Motor neuron (in vitro differentiated cells): Measurements from ENCODE around the gene DCST2. TPM values are rescaled to one million over a fixed set of nuclear protein-coding genes. Genes with fewer than 3 reads are reported as not detected.
A peak's percentile ranks its signal among the peaks of the same experiment; 100 is the strongest.

Source experiments
- ATAC-seq, 8 experiments: fragments of 200-7000 bp; cut with Tn5 transposase; replicated peaks in 6 of 8; 2 replicates each; pipeline ENCODE4 v1.8.0; 2021; ENCODE audit warnings: mild to moderate bottlenecking in 8 of 8, moderate library complexity in 8 of 8
- H3K27ac ChIP-seq, 2 donors: fragments of 250-450 bp; sonication (Bioruptor Pico); 2 replicates each; pipeline ENCODE4 v1.9.0; 2021; ENCODE audit warnings: antibody characterized with exemption in 2 of 2, mild to moderate bottlenecking in 2 of 2, moderate library complexity in 1 of 2
- H3K4me1 ChIP-seq, 2 donors: fragments of 250-450 bp; sonication (Bioruptor Pico); replicated peaks in 1 of 2; 2 replicates each; pipeline ENCODE4 v1.6.1; 2021; ENCODE audit warnings: antibody characterized with exemption in 2 of 2, mild to moderate bottlenecking in 2 of 2, moderate library complexity in 1 of 2
- H3K4me3 ChIP-seq, 5 donors: fragments of 250-450 bp; sonication (Bioruptor Pico); 2 replicates each; pipeline ENCODE4 v1.9.0; 2021; ENCODE audit warnings: antibody characterized with exemption in 5 of 5, mild to moderate bottlenecking in 5 of 5, moderate library complexity in 4 of 5
- WGBS, 10 experiments: fragments of 450-650 bp; shearing (Covaris generic); methylation state at CpG; one replicate each; pipeline ENCODE4 v1.0.0; 2022; 5-methylcytosine and 5-hydroxymethylcytosine counted together
- in situ Hi-C, 9 experiments: fragments of 400-800 bp; cut with MboI; loops; one replicate each; pipeline ENCODE4 v1.15.0; 2021; ENCODE audit warnings: low sequenced_read_pairs in 9 of 9, low pct_unique_long_range_greater_than_20kb in 2 of 9; ENCODE audit not compliant: unreplicated experiment in 9 of 9
- total RNA-seq, 8 experiments: library from RNA; unstranded; fragments of 300-600 nt; gene quantifications; 2 replicates each; pipeline versions ENCODE4 v1.2.3 to v1.2.4, GENCODE V29; 2022

DCST2 gene
- total RNA-seq, 8 experiments from 2014 or later = 0.22 to 2.8 (median 0.78) TPM; not detected in 1

- no peak for ATAC-seq
- WGBS, 10 experiments = 80 to 100% (median 95%) methylated on average over 2 to 14 of the region's 26 CpGs; no CpG with 5 or more reads in 6 of the 10 experiments
- in situ Hi-C loops = no loop called here
- H3K27ac ChIP-seq = peak overlapping the region in 1 of 2 donors; percentile 87
- no peak overlapping the region for H3K4me3 ChIP-seq
- peaks cover 25 to 27% of the 10 kb centered on the region in 2 donors for H3K4me1 ChIP-seq
Observed at GRCh38 chr1:155016231-155016831, 17.2 kb downstream of the DCST2 start.

DNA sequence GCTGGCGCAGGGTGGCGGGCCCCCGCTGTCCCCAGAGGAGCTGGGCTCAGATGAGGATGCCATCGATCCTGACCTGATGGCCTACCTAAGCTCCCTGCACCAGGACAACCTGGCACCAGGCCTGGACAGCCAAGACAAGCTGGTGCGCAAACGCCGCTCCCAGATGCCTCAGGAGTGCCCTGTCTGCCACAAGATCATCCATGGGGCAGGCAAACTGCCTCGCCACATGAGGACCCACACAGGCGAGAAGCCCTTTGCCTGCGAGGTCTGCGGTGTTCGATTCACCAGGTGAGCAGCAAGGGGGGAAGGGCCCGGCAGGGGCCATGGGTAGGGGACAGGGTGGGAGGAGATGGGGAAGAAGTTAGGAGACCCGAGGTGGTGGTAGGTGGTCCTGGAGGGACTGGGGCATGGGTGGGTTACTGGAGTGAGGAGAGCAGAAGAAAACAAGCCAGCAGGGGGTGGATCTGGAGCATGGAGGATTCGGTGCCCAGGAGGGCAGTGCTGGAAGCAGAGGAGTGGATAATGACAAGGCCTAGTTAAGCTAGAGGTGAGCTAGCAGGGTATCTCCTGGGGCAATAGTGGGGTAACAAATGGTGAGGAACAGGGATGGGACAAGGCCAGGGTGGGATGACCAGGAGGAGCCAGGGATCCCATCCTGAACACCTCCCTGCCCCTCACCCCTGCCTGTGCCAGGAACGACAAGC, 17.9 kb downstream of the DCST2 start:
- in situ Hi-C loops = no loop called here
- no peak for ATAC-seq
- peaks cover 31 to 33% of the 10 kb centered on the region in 2 donors for H3K4me1 ChIP-seq
- no peak overlapping the region for H3K4me3 ChIP-seq
- WGBS, 10 experiments = 95 to 100% (median 100%) methylated on average over 1 to 7 of the region's 16 CpGs; no CpG with 5 or more reads in 6 of the 10 experiments
- H3K27ac ChIP-seq = no peak overlapping the region

DNA sequence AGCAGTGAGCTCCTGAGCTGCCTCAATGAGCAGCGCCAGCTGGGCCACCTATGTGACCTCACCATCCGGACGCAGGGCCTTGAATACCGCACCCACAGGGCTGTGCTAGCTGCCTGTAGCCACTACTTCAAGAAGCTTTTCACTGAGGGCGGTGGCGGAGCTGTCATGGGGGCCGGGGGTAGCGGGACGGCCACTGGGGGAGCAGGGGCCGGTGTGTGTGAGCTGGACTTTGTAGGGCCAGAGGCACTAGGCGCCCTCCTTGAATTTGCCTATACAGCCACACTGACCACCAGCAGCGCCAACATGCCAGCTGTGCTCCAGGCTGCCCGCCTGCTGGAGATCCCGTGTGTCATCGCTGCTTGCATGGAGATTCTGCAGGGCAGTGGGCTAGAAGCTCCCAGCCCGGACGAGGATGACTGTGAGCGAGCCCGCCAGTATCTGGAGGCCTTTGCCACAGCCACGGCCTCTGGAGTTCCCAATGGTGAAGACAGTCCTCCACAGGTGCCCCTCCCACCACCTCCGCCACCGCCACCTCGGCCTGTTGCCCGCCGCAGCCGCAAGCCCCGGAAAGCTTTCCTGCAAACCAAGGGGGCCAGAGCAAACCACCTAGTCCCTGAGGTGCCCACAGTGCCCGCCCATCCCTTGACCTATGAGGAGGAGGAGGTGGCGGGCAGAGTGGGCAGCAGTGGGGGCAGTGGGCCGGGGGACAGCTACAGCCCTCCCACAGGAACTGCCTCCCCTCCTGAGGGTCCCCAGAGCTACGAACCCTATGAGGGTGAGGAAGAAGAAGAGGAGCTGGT, 18.7 kb downstream of the DCST2 start:
- no peak overlapping the region for H3K27ac ChIP-seq
- 60 to 100% (median 90%) methylated on average over 1 to 6 of the region's 31 CpGs; no CpG with 5 or more reads in 6 of the 10 experiments for WGBS, 10 experiments
- no peak overlapping the region for H3K4me3 ChIP-seq
- peaks cover 32 to 33% of the 10 kb centered on the region in 2 donors for H3K4me1 ChIP-seq
- ATAC-seq = no peak
- in situ Hi-C loops = no loop called here

DNA sequence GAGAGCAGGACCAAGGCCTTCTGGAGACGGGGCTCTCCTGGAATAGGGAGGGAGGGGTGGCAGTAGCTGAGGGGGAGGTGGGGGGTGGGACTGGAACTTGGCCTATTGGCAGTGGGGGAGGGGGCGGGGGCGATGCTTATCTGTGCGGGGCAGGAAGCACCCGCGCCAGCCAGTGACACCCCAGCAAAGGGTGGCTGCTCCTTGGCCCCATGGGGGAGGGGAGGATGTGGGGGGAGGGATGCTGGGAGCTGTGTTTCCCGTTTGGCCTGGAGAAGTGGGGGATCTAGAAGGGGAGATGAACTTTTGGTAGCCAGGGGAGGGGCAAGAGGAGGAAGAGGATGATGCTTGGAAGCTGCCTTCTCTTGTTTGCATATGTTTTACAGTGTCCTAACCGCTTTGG, 19.9 kb downstream of the DCST2 start:
- Histone ChIP-seq H3K4me3 (no peak overlapping the region), H3K27ac (no peak overlapping the region), H3K4me1 (peaks cover 32 to 35% of the 10 kb centered on the region in 2 donors)
- no peak for ATAC-seq
- WGBS, 10 experiments = 100% methylated on average over 1 of the region's 8 CpGs; no CpG with 5 or more reads in 8 of the 10 experiments
- in situ Hi-C loops = no loop called here

DNA sequence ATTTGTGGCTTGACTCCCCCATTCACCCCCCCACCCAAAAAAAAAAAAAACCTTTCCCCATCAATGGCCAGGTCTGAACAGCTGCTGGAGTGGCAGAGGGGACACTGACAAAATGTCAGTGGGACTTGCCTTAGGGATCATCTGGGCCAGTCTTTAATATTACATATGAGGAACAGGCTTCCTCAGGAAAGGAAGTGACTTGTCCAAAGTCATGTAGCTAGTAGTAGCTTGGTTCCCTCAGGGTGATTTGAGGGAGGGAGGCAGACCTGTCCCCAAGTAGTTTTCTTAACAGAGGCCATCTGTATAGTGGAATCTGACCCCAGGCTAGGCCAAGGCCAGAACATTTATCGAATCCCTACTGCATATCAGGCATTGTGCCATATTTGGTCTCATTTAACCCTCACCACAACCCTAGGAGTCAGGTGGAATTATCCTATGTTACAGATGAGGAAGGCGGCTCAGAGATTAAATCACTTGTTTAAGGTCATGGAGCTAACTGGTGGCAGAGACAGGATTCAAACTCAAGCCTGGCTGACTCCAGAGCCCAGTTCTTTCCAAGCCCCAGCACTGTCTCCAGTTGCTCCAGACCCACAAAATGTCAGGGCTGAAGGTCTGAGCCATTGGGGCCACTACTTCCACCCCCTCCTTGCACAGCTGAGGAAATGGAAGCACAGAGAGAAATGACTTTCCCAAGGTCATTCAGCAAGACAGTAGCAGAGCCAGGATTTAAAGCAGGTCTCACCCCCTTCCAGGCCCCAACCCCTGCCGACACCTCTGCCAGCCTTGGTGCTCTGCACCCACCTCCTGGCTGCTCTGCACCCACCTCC, 20.6 kb downstream of the DCST2 start:
- Histone ChIP-seq H3K4me3 (no peak overlapping the region), H3K4me1 (peaks cover 37 to 38% of the 10 kb centered on the region in 2 donors), H3K27ac (peak overlapping the region in 1 of 2 donors; percentile 51)
- WGBS, 10 experiments = 0 to 100% (median 87%) methylated on average over 1 to 3 of the region's 3 CpGs; no CpG with 5 or more reads in 2 of the 10 experiments
- in situ Hi-C loops = no loop called here
- no peak for ATAC-seq

GRCh38 chr1:155012026-155012546, 21.5 kb downstream of the DCST2 start:
- H3K27ac ChIP-seq = peak overlapping the region; percentile 48 to 68
- H3K4me1 ChIP-seq = peaks cover 30 to 32% of the 10 kb centered on the region in 2 donors
- 0% methylated on average over 2 of the region's 9 CpGs; no CpG with 5 or more reads in 9 of the 10 experiments for WGBS, 10 experiments
- in situ Hi-C loops = no loop called here
- peak; percentile 76 to 94 (median 87) for ATAC-seq
- H3K4me3 ChIP-seq = no peak overlapping the region

GRCh38 chr1:155011437-155012025, 22.1 kb downstream of the DCST2 start:
- Histone ChIP-seq H3K27ac (peak overlapping the region; percentile 48 to 68), H3K4me1 (peaks cover 26 to 27% of the 10 kb centered on the region in 2 donors), H3K4me3 (no peak overlapping the region)
- no CpG with 5 or more reads among the region's 6 CpGs for WGBS, 10 experiments
- in situ Hi-C loops = no loop called here
- ATAC-seq = no peak

DNA sequence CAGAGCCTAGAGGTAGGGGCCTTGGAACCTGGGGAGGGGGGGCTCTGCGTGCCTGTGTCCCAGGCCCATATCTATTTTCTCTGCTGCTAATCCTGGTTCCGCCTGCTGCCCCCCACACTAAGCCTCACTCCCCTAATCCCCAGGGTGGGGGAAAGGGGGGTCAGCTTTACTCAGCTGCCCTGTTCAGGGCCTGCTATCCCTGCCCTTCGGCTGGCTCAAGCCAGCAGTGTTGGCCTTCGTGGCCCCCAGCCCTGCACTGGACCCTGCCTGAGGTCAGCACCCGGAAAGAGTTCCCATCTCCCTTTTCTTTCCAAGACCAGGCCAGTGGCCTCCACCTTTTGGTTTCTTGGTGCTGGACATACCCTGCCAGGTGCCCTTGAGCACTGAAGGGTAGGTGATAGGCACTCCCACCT, 22.6 kb downstream of the DCST2 start:
- 60 to 100% (median 93%) methylated on average over 1 to 3 of the region's 5 CpGs; no CpG with 5 or more reads in 6 of the 10 experiments for whole genome bisulfite sequencing, 10 experiments
- peaks cover 26 to 27% of the 10 kb centered on the region in 2 donors for H3K4me1 ChIP-seq
- H3K27ac ChIP-seq = peak overlapping the region in 1 of 2 donors; percentile 68
- no peak overlapping the region for H3K4me3 ChIP-seq
- in situ Hi-C loops = no loop called here
- no peak for ATAC-seq

GRCh38 chr1:155010211-155010918, 23.2 kb downstream of the DCST2 start:
- in situ Hi-C loops = no loop called here
- ATAC-seq = no peak
- peak overlapping the region in 1 of 2 donors; percentile 68 for H3K27ac ChIP-seq
- WGBS, 10 experiments = 80 to 100% (median 83%) methylated on average over 1 of the region's 11 CpGs; no CpG with 5 or more reads in 7 of the 10 experiments
- H3K4me3 ChIP-seq = no peak overlapping the region
- H3K4me1 ChIP-seq = peaks cover 27% of the 10 kb centered on the region in 2 donors

DNA sequence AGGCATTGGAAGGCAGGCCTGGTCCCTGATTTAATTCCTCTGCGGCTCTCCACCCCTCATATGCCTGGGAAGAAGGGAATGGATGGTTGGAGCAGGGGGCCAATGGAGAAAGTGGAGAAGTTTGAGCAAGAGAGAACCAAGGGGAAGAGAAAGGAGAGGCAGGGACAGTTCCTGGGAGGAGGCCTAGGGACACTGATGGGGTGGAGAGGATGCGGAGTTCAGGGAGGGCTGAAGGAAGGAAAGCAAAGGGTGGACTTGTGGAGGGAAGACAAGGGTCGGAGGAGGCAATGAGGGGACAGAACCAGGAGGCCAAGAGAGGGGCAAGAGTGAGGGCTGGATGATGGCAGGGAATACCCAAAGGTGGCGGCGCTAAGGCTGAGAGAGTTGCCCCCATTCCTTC, 23.8 kb downstream of the DCST2 start:
- Histone ChIP-seq H3K4me1 (peaks cover 30 to 34% of the 10 kb centered on the region in 2 donors), H3K27ac (no peak overlapping the region), H3K4me3 (no peak overlapping the region)
- no peak for ATAC-seq
- in situ Hi-C loops = no loop called here
- 80 to 100% (median 90%) methylated on average over 1 to 5 of the region's 5 CpGs; no CpG with 5 or more reads in 1 of the 10 experiments for WGBS, 10 experiments

DNA sequence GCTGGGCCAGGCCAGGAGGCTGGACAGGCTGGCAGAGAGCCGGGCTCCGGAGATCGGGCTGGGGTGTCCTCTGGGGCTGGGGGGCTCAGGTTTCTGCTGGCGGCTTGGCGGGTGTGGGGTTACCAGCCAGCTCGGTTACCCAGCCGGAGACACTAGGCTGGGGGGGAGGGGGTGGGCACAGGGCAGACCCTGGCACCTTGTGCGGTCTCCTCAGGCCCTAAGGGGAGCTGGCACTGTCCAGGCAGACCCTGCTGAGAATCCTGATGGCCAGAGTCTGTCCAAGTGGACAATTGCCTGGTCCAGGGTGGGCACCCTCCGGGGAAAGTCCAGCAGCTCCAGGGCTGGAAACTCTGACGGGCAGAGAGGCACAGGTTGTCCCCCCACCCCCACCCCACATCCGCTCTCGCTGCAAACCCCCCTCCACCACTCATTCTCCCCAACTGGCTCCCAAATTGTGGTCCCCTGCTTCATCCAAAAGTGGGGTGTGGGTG, 24.3 kb downstream of the DCST2 start:
- H3K27ac ChIP-seq = no peak overlapping the region
- in situ Hi-C loops = no loop called here
- 85 to 100% methylated on average over 2 of the region's 12 CpGs; no CpG with 5 or more reads in 8 of the 10 experiments for WGBS, 10 experiments
- no peak for ATAC-seq
- H3K4me1 ChIP-seq = peaks cover 35 to 38% of the 10 kb centered on the region in 2 donors
- H3K4me3 ChIP-seq = no peak overlapping the region
